Breast epithelium (tissue), 4 donors: ENCODE measurements around the gene PLPP7. TPM values are rescaled to one million over a fixed set of nuclear protein-coding genes. Genes with fewer than 3 reads are reported as not detected.
"Not testable (repeated sequence)": the region's sequence is repeated elsewhere in the genome, so short reads cannot be mapped to it uniquely, and the experiment has no call there.

ENCODE experiments used
- DNase-seq, 2 donors: peaks; one replicate each; pipeline ENCODE4 v3.0.0-alpha.2; 2019; ENCODE audit warnings: low spot score in 2 of 2
- H3K27ac ChIP-seq, 2 donors: fragments of 200-600 bp; sonication (generic) in 1 of 2; one replicate each; pipeline ENCODE4 v1.5.1; 2016 to 2019; ENCODE audit warnings: mild to moderate bottlenecking in 1 of 2
- H3K27me3 ChIP-seq, 2 donors: fragments of 200-600 bp; sonication (generic) in 1 of 2; one replicate each; pipeline versions ENCODE4 v1.5.1 to v1.6.0; 2017 to 2019; ENCODE audit warnings: control low read depth in 1 of 2, mild to moderate bottlenecking in 1 of 2
- H3K36me3 ChIP-seq: fragments of 200-600 bp; one replicate; pipeline ENCODE4 v1.5.1; 2019
- H3K4me1 ChIP-seq, 2 donors: fragments of 200-600 bp; sonication (generic); one replicate each; pipeline ENCODE4 v1.5.1; 2016 to 2019; ENCODE audit warnings: control low read depth in 1 of 2
- H3K4me3 ChIP-seq, 3 donors: fragments of 200-600 bp; sonication (generic); 1 replicate in 2 of 3; 2 replicates in 1 of 3; pipeline ENCODE4 v1.5.1; 2016 to 2019; ENCODE audit warnings: mild to moderate bottlenecking in 3 of 3, moderate library complexity in 2 of 3
- H3K9me3 ChIP-seq, 2 donors: fragments of 200-600 bp; sonication (generic) in 1 of 2; one replicate each; pipeline ENCODE4 v1.5.1; 2016 to 2019; ENCODE audit warnings: control low read depth in 1 of 2
- CTCF ChIP-seq, 3 donors: fragments of 450-650 bp; IDR thresholded peaks; one replicate each; pipeline ENCODE4 v1.5.1; 2016 to 2017; ENCODE audit warnings: antibody characterized with exemption in 3 of 3, mild to moderate bottlenecking in 3 of 3, moderate library complexity in 3 of 3
- POLR2A ChIP-seq: fragments of 450-650 bp; IDR thresholded peaks from one replicate; pipeline ENCODE4 v1.6.1; 2016; ENCODE audit warnings: antibody characterized with exemption, mild to moderate bottlenecking, moderate library complexity
- POLR2AphosphoS5 ChIP-seq, 3 donors: sonication (generic); formaldehyde crosslinking; IDR thresholded peaks; one replicate each; pipeline ENCODE4 v1.6.1; 2017; ENCODE audit warnings: antibody characterized with exemption in 3 of 3
- intact Hi-C: fragments of 100-400 bp; cut with DNase I; formaldehyde crosslinking; loops from one replicate; pipeline ENCODE4 v1.15.1; 2023; ENCODE audit warnings: low total_unique reads
- total RNA-seq, 3 donors: library from RNA; depleted of rRNA; stranded (reverse); fragments of >200 nt; gene quantifications; one replicate each; pipeline ENCODE4 v1.1.0, GENCODE V29; 2016

The PLPP7 gene
- total RNA-seq: 10 to 100 TPM in 1 of 3 donors, 1 to 10 TPM in 2; 5.0 to 14.1 (median 9.3) TPM

- H3K27ac ChIP-seq: peak within 1 kb of the TSS; percentile 48 to 83
- no peaks in the 10 kb centered on the region for H3K4me1 ChIP-seq
- no peaks in the 10 kb centered on the region for H3K9me3 ChIP-seq
- H3K27me3 ChIP-seq: no peaks in the 10 kb centered on the region
- no peak for DNase-seq
- peak within 1 kb of the TSS; percentile 49 to 71 (median 51) for H3K4me3 ChIP-seq
- H3K36me3 ChIP-seq: no peaks in the 10 kb centered on the region
- TF ChIP-seq CTCF (IDR thresholded peaks at IDR 0.05) (no peak), POLR2AphosphoS5 (IDR thresholded peaks at IDR 0.05) (no peak), POLR2A (no peak)
- intact Hi-C loops: no loop called here
Observed at GRCh38 chr9:131289301-131290035, at the start of gene PLPP7. Gene PLPP7 (plus strand): TSS chr9:131289723. CDS start chr9:131289998, 275 bp downstream.

DNA sequence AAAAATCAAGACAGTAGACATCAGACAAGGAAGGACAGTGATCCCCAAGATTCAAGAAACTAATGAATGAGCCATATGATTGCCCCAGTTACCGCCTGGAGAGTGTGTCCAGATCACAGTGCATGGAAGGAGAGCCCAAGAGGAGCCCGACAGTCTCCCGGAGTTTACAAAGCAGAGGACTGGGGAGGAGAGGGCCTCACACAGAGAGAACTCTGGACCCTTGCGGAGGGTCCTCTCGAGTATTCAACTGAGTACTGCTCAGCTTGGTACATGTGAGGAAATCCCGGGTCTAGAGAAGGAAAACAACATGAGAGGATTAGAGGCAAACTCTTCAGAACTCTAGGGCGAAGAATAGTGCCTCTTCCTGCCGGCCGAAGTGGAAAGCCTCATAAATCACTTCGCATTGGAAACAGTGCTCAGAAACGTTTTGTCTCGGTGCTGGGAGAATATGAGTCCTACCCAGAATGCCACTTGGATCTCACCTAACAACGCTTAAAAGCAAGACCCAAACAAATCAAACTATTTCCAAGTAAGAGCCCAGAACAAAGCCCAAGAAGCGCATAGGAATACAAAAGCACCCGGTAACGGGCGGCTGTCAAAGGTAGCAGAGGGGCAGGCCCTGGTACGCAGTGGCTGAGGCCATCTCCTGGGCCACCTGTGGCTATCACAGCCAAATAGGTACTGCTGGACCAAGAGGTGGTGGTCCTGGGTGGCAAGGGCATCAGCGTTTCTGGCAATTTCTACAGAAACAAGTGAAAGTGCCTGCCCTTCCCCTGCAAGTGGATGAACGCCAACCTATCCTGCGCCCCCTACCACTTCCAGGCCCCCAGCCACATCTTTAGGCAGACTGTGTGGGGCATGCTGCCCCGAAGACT, 49.2 kb upstream of the PLPP7 start:
- Histone ChIP-seq H3K27ac (no peak overlapping the region), H3K4me3 (no peak overlapping the region), H3K36me3 (no peaks in the 10 kb centered on the region), H3K27me3 (no peaks in the 10 kb centered on the region), H3K9me3 (no peaks in the 10 kb centered on the region), H3K4me1 (peaks cover 0 to 4% of the 10 kb centered on the region in 2 donors)
- intact Hi-C loops: no loop called here
- no peak for DNase-seq
- TF ChIP-seq CTCF (IDR thresholded peaks at IDR 0.05) (no peak), POLR2AphosphoS5 (IDR thresholded peaks at IDR 0.05) (no peak), POLR2A (no peak)

DNA sequence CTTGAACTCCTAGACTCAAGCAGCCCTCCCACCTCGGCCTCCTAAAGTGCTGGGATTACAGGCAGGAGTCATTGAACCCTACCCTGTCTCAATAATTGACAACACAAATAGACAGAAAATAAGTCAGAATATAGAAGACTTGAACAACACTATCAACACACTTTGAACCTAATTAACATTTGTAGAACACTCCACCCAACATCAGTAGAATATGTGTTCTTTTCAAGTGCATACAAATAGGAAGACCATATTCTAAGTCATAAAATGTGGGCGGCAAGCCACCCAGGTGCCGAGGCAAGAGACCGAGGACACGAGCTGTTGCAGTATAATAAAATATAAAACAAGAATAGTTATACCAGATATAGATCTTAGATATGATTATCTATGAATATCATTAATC, 45.2 kb upstream of the PLPP7 start:
- intact Hi-C loops, H3K9me3 ChIP-seq, H3K27me3 ChIP-seq, H3K36me3 ChIP-seq, DNase-seq, H3K4me3 ChIP-seq, H3K4me1 ChIP-seq, H3K27ac ChIP-seq: not testable (repeated sequence)

- Histone ChIP-seq H3K27ac (no peak overlapping the region), H3K4me1 (no peaks in the 10 kb centered on the region), H3K4me3 (no peak overlapping the region), H3K36me3 (no peaks in the 10 kb centered on the region), H3K27me3 (no peaks in the 10 kb centered on the region), H3K9me3 (no peaks in the 10 kb centered on the region)
- TF ChIP-seq CTCF (IDR thresholded peaks at IDR 0.05) (no peak), POLR2A (no peak), POLR2AphosphoS5 (IDR thresholded peaks at IDR 0.05) (no peak)
- no peak for DNase-seq
- intact Hi-C loops: no loop called here
Observed at GRCh38 chr9:131246618-131247017, 42.9 kb upstream of the PLPP7 start.

GRCh38 chr9:131252120-131252519, 37.4 kb upstream of the PLPP7 start:
- no peak for DNase-seq
- H3K4me1 ChIP-seq: no peaks in the 10 kb centered on the region
- no peak for TF ChIP-seq POLR2A
- TF ChIP-seq CTCF (IDR thresholded peaks at IDR 0.05): no peak
- TF ChIP-seq POLR2AphosphoS5 (IDR thresholded peaks at IDR 0.05): no peak
- peak overlapping the region in 1 of 2 donors; percentile 68 for H3K27ac ChIP-seq
- H3K4me3 ChIP-seq: peak overlapping the region in 2 of 3 donors; percentile 19 to 28
- intact Hi-C loops: no loop called here
- H3K36me3 ChIP-seq: no peaks in the 10 kb centered on the region
- H3K9me3 ChIP-seq: no peaks in the 10 kb centered on the region
- no peaks in the 10 kb centered on the region for H3K27me3 ChIP-seq
